ENCODE results near the gene F2RL2.

The F2RL2 gene

GRCh38 chr5:76662521-76662920, 39.3 kb upstream of the F2RL2 start:
- Histone ChIP-seq H3K27ac (no peak overlapping the region), H3K4me3 (no peak overlapping the region)
- no peak for DNase-seq (ENCODE audit: low spot score)
- TF ChIP-seq CTCF (IDR thresholded peaks at IDR 0.05), result no peak

- DNase-seq (ENCODE audit: low spot score), result no peak
- Histone ChIP-seq H3K4me3 (no peak overlapping the region), H3K27ac (no peak overlapping the region)
- TF ChIP-seq CTCF (IDR thresholded peaks at IDR 0.05), result no peak
These were observed 37.2 kb upstream of the F2RL2 start for GRCh38 chr5:76660360-76660759.

GRCh38 chr5:76657683-76658311, 34.6 kb upstream of the F2RL2 start:
- no peak for DNase-seq (ENCODE audit: low spot score)
- Histone ChIP-seq H3K27ac (no peak overlapping the region), H3K4me3 (no peak overlapping the region)
- no peak for TF ChIP-seq CTCF (IDR thresholded peaks at IDR 0.05)

GRCh38 chr5:76657091-76657490, 33.9 kb upstream of the F2RL2 start:
- no peak overlapping the region for H3K4me3 ChIP-seq
- no peak for TF ChIP-seq CTCF (IDR thresholded peaks at IDR 0.05)
- no peak for DNase-seq (ENCODE audit: low spot score)
- no peak overlapping the region for H3K27ac ChIP-seq

GRCh38 chr5:76652809-76653414, 29.7 kb upstream of the F2RL2 start:
- DNase-seq (ENCODE audit: low spot score), result no peak
- Histone ChIP-seq H3K27ac (no peak overlapping the region), H3K4me3 (no peak overlapping the region)
- no peak for TF ChIP-seq CTCF (IDR thresholded peaks at IDR 0.05)

- DNase-seq (ENCODE audit: low spot score), result no peak
- Histone ChIP-seq H3K4me3 (no peak overlapping the region), H3K27ac (no peak overlapping the region)
- no peak for TF ChIP-seq CTCF (IDR thresholded peaks at IDR 0.05)
These were observed 25.9 kb upstream of the F2RL2 start for GRCh38 chr5:76649140-76649539.

- TF ChIP-seq CTCF (IDR thresholded peaks at IDR 0.05), result no peak
- H3K27ac ChIP-seq, result no peak overlapping the region
- no peak for DNase-seq (ENCODE audit: low spot score)
- H3K4me3 ChIP-seq, result no peak overlapping the region
These were observed 20.2 kb upstream of the F2RL2 start for GRCh38 chr5:76643371-76643770.

Measured in coronary artery (tissue), 2 donors.